Lower lobe of right lung (tissue), 2 donors: Measurements from ENCODE around the gene LY9. TPM values are rescaled to one million over a fixed set of nuclear protein-coding genes. Genes with fewer than 3 reads are reported as not detected.

Experiments used
- ATAC-seq, 2 donors: fragments of 200-7000 bp; cut with Tn5 transposase; one replicate each; pipeline ENCODE4 v1.9.1; 2020 to 2022; ENCODE audit warnings: mild to moderate bottlenecking in 2 of 2, moderate library complexity in 2 of 2
- DNase-seq: peaks from one replicate; pipeline ENCODE4 v3.0.0-alpha.2; 2020
- H3K27ac ChIP-seq: fragments of 200-600 bp; one replicate; pipeline ENCODE4 v1.8.0; 2022
- H3K27me3 ChIP-seq: fragments of 200-600 bp; one replicate; pipeline ENCODE4 v1.8.0; 2022; ENCODE audit warnings: low read depth
- H3K36me3 ChIP-seq: fragments of 200-600 bp; one replicate; pipeline ENCODE4 v1.8.0; 2022; ENCODE audit warnings: mild to moderate bottlenecking
- H3K4me1 ChIP-seq: fragments of 200-600 bp; one replicate; pipeline ENCODE4 v1.8.0; 2022
- H3K4me3 ChIP-seq: fragments of 200-600 bp; one replicate; pipeline ENCODE4 v1.8.0; 2022; ENCODE audit warnings: mild to moderate bottlenecking
- H3K9me3 ChIP-seq: fragments of 200-600 bp; one replicate; pipeline ENCODE4 v1.8.0; 2022
- intact Hi-C: fragments of 100-400 bp; cut with DNase I; formaldehyde crosslinking; loops from one replicate; pipeline ENCODE4 v1.11.0; 2022
- total RNA-seq: library from RNA; stranded (reverse); fragmentation: NEBNext Ultra II Directional; extraction: Animal tissue kit (Norgen Biotek cat#: 25700); gene quantifications from one replicate; pipeline ENCODE4 v1.2.1, GENCODE V29; 2021
- TF ChIP-seq, protein P1 (sequence below): fragments of 200-600 bp; IDR thresholded peaks from one replicate; pipeline ENCODE4 v1.8.0; 2022; ENCODE audit warnings: antibody characterized with exemption, mild to moderate bottlenecking
- donor health status: DM: no; HTN: yes; CAD: no; lungs with severe emphysema.

Gene LY9
- total RNA-seq, 1 donor from 2014 or later = 1.8 TPM

DNA sequence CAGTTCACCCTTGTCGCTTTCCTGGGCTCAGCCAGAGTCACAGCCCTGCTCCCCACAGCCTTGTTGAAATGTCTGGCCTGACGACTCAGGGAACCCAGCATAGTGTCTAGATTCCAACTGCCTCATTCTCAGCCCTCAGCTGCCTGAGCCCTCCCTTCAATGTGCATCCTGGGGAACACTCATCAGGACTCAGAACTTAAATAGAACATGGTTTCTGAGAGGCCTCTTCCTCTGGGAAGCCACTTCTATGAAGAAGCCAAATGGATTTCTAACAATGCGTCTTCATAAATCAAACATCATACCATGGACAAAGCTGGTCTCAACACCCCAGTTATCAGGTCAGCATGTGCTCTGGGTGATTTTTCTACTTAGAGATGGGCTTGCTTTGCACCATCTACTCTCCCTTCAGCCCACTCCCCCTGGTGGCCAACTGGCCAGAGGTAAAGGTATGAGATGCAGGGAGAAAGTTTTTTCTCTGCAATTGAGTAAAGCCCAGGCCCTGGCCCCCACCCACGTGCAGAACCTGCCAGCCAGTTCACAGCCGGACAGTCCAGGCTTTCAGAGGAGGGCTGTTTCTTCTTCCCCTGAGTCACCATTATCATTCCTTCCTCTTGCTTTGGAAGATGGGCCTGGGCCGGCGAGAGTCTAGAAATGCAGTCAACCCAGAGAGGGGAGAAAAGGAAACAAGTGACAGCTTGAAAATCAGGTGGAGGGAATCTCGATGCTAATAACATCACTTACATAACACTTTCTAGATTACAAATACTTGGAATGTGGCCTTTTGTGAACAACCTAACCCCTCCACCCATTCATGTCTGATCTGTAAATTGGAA, 34.6 kb downstream of the LY9 start:
- TF ChIP-seq, protein P1, sequence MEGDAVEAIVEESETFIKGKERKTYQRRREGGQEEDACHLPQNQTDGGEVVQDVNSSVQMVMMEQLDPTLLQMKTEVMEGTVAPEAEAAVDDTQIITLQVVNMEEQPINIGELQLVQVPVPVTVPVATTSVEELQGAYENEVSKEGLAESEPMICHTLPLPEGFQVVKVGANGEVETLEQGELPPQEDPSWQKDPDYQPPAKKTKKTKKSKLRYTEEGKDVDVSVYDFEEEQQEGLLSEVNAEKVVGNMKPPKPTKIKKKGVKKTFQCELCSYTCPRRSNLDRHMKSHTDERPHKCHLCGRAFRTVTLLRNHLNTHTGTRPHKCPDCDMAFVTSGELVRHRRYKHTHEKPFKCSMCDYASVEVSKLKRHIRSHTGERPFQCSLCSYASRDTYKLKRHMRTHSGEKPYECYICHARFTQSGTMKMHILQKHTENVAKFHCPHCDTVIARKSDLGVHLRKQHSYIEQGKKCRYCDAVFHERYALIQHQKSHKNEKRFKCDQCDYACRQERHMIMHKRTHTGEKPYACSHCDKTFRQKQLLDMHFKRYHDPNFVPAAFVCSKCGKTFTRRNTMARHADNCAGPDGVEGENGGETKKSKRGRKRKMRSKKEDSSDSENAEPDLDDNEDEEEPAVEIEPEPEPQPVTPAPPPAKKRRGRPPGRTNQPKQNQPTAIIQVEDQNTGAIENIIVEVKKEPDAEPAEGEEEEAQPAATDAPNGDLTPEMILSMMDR = peak; percentile 61
- DNase-seq (peak; percentile 80), ATAC-seq (peak; percentile 71 to 74)
- no peak overlapping the region for H3K4me3 ChIP-seq
- H3K36me3 ChIP-seq = no peaks in the 10 kb centered on the region
- no peaks in the 10 kb centered on the region for H3K27me3 ChIP-seq
- H3K27ac ChIP-seq = no peak overlapping the region
- no peaks in the 10 kb centered on the region for H3K4me1 ChIP-seq
- H3K9me3 ChIP-seq = no peaks in the 10 kb centered on the region
- intact Hi-C loops = loop anchor here (10.0 kb wide), 1 partner anchor 124 kb away; the partner anchor contains the start of gene ITLN2

- TF ChIP-seq, protein P1 = peak; percentile 69
- ATAC-seq (peak in 1 of 2 donors; percentile 35), DNase-seq (no peak)
- Histone ChIP-seq H3K27me3 (no peaks in the 10 kb centered on the region), H3K4me3 (no peak overlapping the region), H3K36me3 (no peaks in the 10 kb centered on the region), H3K27ac (no peak overlapping the region), H3K4me1 (peaks cover 19% of the 10 kb centered on the region), H3K9me3 (no peaks in the 10 kb centered on the region)
- intact Hi-C loops = loop anchor here (10.0 kb wide), 1 partner anchor 120 kb away; the partner anchor contains the start of gene ITLN2
Observed at GRCh38 chr1:160834945-160835565, 39.1 kb downstream of the LY9 start.

GRCh38 chr1:160835751-160836150, 39.8 kb downstream of the LY9 start:
- intact Hi-C loops = loop anchor here (10.0 kb wide), 1 partner anchor 119 kb away; the partner anchor contains the start of gene ITLN2
- Histone ChIP-seq H3K27ac (no peak overlapping the region), H3K4me1 (peaks cover 19% of the 10 kb centered on the region), H3K9me3 (no peaks in the 10 kb centered on the region), H3K27me3 (no peaks in the 10 kb centered on the region), H3K36me3 (no peaks in the 10 kb centered on the region), H3K4me3 (no peak overlapping the region)
- ATAC-seq = no peak
- DNase-seq = no peak
- TF ChIP-seq, protein P1 = no peak

GRCh38 chr1:160836561-160836960, 40.6 kb downstream of the LY9 start:
- DNase-seq (no peak), ATAC-seq (peak; percentile 52 to 58)
- H3K9me3 ChIP-seq = no peaks in the 10 kb centered on the region
- H3K27ac ChIP-seq = peak overlapping the region; percentile 4
- intact Hi-C loops = loop anchor here (10.0 kb wide), 1 partner anchor 118 kb away; the partner anchor contains the start of gene ITLN2
- no peaks in the 10 kb centered on the region for H3K27me3 ChIP-seq
- H3K4me1 ChIP-seq = peaks cover 19% of the 10 kb centered on the region
- no peak overlapping the region for H3K4me3 ChIP-seq
- H3K36me3 ChIP-seq = no peaks in the 10 kb centered on the region
- TF ChIP-seq, protein P1 = no peak

- intact Hi-C loops = loop anchor here (10.0 kb wide), 1 partner anchor 118 kb away; the partner anchor contains the start of gene ITLN2
- no peak for ATAC-seq
- no peak for DNase-seq
Observed at GRCh38 chr1:160836981-160837557, 41.1 kb downstream of the LY9 start.

More at GRCh38 chr1:160836981-160837557, 41.1 kb downstream of the LY9 start:
- Histone ChIP-seq H3K4me1 (peaks cover 19% of the 10 kb centered on the region), H3K36me3 (no peaks in the 10 kb centered on the region), H3K4me3 (no peak overlapping the region), H3K27me3 (no peaks in the 10 kb centered on the region), H3K27ac (peak overlapping the region; percentile 33), H3K9me3 (no peaks in the 10 kb centered on the region)
- TF ChIP-seq, protein P1 = no peak
